GM19043 (cell line): ENCODE measurements around the gene RALGAPA1.
"Not testable (repeated sequence)": the region's sequence is repeated elsewhere in the genome, so short reads cannot be mapped to it uniquely, and the experiment has no call there.

Experiments
- ATAC-seq: cut with Tn5 transposase; IDR thresholded peaks from one replicate; pipeline ENCODE4 v1.9.1; 2021; ENCODE audit warnings: low read depth; ENCODE audit not compliant: unreplicated experiment

Gene RALGAPA1

GRCh38 chr14:35632676-35633075 is 176.4 kb downstream of the RALGAPA1 start:
- ATAC-seq = no peak

DNA sequence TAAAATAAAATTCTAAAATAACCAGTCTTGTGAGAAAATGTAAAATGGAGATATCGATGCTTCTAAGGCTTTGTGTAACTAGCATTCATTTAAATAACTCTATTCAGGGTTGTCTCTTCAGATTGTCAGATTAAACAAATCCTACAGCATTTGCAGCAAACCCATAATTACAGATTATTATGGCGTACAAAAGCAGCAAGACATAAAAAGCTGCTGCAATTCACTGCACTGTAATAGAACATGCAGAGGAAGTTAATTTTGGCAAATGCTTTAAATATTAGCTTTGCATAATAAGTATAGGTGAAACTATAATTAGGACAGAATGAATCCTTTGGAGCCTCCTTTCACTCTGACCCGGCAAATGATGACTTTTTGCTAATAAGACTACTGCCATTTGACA is 176.8 kb downstream of the RALGAPA1 start:
- no peak for ATAC-seq

DNA sequence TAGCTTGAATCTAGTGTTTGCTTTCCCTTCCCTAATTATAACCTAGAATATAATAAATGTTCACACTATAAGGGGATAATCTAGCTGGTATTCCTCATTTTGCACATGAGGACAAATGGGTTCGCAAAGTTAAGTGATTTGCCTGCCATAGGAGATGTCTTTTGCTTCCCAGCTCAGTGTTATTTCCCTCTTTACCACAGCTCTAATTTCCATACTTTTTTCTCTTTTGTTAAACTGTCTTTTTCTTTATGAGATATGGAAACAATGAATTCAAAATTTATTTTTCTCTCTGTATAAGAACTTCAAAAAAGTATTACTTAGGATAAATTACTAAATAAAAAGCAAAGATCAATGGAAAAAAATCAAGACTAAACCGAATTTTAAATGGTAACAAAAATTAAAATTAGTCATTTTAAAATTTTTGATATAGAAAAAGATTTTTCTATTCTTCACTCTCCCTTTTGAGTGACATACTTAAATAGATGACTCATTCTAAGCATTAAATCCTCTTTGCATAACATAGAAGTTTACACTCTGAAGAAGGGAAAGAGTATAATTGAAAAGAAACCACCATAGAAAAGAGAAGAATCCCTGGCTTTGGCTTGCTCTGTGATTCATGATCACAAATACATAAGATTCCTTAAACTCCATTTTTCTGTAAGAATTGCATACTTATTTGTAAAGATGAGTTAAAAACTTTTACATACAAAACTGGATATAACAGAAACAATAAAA is 177.9 kb downstream of the RALGAPA1 start:
- no peak for ATAC-seq

DNA sequence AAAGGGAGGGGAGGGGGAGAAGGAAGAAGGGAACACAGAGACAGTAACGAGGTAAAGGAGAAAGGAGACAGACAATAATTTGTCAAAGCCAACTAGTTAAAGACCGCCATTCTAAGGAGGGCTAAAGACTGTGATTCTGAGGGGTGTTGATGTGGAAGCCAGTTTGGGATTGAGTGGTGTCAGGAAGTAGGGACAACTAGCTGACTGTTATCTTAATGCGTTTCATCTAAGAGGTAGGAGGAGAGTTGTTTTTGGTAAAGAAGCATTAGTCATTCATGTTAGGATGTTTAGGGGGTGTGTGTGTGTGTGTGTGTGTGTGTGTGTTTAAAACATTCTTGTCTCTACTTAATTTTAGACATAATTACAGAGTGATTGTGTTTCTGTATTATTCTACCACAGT is 180.1 kb downstream of the RALGAPA1 start:
- no peak for ATAC-seq

DNA sequence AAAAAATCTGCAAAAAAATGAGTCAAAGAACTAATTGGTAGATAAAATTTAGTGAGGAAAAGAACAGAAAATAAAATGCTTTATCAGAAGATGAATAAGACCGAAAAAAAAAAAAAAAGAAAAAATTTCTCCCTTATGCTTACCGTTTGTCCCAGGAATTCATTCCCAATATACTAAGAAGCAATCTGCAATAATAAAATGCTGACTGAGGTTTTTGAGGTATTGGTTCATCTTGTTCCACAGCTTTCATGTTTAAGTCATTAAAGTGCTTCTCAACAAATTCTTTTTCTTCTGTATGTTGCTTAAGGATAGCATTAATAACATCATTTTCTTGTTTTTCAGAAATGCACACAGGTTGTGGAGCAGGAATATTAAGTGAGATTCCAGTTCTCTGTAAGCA is 182.1 kb downstream of the RALGAPA1 start:
- ATAC-seq = not testable (repeated sequence)

- ATAC-seq = not testable (repeated sequence)
Measured at GRCh38 chr14:35621996-35622395, 187.1 kb downstream of the RALGAPA1 start.

GRCh38 chr14:35619998-35620397 is 189.1 kb downstream of the RALGAPA1 start:
- ATAC-seq = not testable (repeated sequence)

DNA sequence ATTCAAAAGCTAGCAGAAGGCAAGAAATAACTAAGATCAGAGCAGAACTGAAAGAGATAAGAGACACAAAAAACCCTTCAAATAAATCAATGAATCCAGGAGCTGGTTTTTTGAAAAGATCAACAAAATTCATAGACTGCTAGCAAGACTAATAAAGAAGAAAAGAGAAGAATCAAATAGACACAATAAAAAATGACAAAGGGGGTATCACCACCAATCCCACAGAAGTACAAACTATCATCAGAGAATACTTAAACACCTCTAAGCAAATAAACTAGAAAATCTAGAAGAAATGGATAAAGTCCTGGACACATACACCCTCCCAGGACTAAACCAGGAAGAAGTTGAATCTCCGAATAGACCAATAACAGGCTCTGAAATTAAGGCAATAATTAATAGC is 189.6 kb downstream of the RALGAPA1 start:
- ATAC-seq = not testable (repeated sequence)

GRCh38 chr14:35617500-35617899 is 191.6 kb downstream of the RALGAPA1 start:
- no peak for ATAC-seq

DNA sequence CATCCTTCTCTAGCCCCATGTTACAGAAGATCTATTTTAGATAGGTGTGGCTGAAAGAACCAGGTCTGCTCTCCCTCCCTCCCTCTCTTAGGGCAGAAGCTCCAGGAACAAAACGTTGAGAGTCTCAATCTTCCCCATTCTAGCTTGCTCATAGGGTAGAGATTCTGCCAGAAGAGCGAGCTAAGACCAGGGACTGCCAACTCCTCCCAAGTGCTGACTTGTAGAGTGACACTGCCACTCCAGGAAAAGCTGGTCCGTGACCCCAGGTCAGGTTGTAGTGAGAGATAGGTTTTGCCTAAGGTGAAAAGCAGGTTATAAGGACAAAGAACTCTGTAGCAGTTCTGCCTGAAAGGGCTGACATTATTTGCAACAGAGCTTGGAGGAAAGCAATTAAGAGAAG is 201.7 kb downstream of the RALGAPA1 start:
- ATAC-seq = no peak

DNA sequence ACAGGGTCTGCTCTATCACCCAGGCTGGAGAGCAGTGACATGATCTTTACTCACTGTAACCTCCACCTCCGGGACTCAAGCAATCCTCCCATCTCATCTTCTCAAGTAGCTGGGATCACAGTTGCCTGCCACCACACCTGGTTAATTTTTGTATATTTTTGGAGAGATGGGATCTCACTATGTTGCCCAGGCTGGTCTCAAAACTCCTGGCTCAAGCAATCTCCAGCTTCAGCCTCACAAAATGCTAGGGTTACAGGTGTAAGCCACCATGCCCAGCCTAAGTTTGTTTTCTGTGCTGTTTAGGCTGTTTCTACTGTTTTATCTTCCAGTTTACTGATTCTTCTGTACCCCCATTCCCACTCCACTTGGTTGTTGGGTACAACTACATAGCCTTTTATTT is 208.8 kb downstream of the RALGAPA1 start:
- no peak for ATAC-seq

DNA sequence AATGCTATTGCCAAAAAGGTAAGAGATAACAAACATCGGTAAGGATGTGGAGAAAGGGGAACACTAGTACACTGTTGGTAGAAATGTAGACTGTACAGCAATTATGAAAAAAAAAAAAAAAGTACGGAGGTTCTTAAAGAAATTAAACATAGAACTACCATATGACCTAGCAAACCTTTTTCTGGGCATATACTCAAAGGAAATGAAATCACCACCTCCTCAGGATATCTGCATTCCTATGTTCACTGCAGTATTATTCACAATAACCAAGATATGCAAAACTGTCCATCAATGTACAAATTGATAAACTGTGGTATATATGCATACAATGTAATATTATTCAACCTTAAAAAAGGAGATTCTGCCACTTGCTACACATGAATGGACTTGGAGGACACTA is 214.5 kb downstream of the RALGAPA1 start:
- ATAC-seq = no peak

GRCh38 chr14:35587373-35587772 is 221.7 kb downstream of the RALGAPA1 start:
- not testable (repeated sequence) for ATAC-seq

DNA sequence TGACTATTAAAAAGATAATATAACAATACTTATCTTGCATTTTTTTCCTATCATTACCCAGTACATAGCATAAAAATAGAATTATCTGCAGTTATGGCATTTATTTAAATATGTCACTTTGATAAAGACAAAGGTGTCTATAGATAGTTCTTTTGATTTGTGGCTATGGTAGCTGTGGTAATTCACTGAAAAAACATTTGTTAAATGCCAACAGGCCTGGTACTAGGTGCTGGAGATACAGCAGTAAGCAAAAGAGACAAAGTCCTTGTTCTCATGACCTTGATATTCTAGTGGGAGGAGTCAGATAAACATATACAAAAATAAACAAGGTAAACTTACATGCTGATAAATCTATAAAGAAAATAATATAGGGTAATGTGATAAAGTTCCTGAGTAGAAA is 230.5 kb downstream of the RALGAPA1 start:
- ATAC-seq = no peak

- ATAC-seq = no peak
Measured at GRCh38 chr14:35578135-35578534, 231.0 kb downstream of the RALGAPA1 start.

DNA sequence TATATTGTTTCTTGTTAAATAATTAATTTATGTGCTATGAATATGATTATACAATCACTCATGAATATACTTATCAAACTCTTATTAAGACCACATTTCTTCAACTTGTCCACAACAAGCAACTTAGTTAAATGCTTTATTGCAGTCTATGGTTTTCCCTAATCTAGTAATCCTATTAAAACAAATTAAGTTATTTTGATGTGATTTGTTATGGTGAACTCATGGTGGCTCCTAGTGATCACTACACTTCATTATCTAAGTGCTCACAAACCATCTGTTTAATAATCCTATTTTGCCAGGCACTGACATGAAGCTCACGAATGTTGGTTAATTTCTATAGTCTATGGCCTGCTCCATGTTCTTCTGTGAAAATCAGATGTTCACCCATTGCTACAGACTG is 232.2 kb downstream of the RALGAPA1 start:
- no peak for ATAC-seq

DNA sequence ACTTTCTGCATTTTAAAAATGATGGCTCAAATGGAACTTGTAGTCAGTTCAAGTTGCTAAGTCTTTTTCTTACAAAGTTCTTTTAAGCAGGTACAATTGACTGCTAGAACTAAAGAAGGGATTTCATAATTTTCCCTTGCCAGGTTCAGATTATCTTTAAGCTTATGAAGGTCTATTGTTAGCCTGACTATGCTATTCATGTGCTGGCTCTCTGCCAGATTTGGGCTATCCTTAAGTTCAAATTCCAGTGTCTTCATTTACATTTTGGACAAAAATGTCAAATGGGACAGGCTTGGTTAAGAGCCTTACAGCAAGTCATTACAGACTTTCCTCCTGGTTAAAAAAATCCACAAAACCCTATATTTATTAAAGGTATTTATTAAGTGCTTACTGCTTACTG is 232.8 kb downstream of the RALGAPA1 start:
- no peak for ATAC-seq

GRCh38 chr14:35573911-35574310 is 235.2 kb downstream of the RALGAPA1 start:
- no peak for ATAC-seq

DNA sequence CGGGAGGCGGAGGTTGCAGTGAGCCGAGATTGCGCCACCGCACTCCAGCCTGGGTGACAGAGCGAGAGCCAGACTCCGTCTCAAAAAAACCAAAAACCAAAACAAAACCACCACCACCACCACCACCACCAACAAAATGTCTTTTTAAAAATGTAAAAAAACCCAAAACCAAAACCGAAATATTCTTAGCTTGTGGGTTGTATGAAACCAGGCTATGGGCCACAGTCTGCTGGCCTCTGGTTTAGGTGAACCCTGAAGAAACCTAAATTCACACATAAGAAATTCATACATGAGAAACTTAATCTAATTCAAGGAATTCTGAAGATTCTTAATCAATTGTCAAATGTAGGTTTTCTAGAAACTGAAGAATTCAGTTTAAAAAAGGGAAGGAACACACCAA is 237.5 kb downstream of the RALGAPA1 start:
- no peak for ATAC-seq

GRCh38 chr14:35565871-35566464 is 243.1 kb downstream of the RALGAPA1 start:
- no peak for ATAC-seq

GRCh38 chr14:35558680-35559079 is 250.4 kb downstream of the RALGAPA1 start:
- ATAC-seq = no peak

DNA sequence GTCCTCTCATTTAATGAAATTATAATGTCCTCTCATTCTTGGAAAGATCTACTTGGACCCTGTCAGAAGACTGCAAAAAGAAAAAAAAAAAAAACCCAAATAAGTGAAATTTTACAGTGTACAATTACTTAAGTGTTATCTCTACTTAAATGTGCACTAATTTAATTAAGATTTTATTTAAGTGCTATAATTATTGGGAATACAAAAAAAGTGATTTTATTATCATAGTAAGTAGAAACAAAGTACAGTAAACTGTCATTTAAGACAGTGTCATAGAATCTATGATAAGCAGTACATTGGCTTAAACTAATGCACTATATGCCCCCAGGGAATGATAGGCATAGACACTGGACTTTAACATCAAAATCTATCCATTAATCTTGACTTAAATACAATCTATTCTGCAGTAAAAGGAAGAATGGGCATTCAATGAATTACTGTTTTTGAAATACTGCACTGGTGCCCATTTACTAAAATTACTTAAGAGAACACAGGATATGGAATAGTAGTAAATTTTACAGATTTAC is 251.8 kb downstream of the RALGAPA1 start:
- ATAC-seq = no peak
